ENCODE data around the gene PCDHA7. TPM values are rescaled to one million over a fixed set of nuclear protein-coding genes. Genes with fewer than 3 reads are reported as not detected.
"Not testable (repeated sequence)": the region's sequence is repeated elsewhere in the genome, so short reads cannot be mapped to it uniquely, and the experiment has no call there.

The PCDHA7 gene
- 0.39 TPM for polyA plus RNA-seq (2013, experiment 1 of 2)
- polyA plus RNA-seq (2013, experiment 2 of 2) = 0.28 TPM

DNA sequence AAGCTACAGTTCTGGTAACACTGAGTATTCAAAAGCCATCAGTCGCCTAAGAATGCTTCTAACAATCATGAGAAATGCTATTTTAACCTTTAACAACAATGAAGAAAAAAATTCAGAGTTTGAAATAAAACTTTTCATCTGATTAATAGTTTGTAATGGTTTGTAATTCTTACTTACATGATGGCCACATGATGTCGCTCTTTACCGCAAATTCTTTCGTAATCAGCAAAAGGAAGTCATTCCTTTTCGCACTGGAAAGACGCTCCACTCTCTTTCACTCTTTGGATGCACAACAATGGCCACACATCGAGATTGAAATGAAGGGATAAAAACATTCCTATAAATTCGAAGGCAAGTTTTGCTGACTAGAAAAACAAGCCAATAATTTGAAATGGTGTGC is at the start of gene PCDHA7:
PCDHA7 (plus strand) TSS at position 277 of the 400 bp plus-strand sequence; CDS start at position 392, 115 bp downstream.
- H3K4me3 ChIP-seq (ENCODE audit: low read length) = no peak within 1 kb of the TSS
- no peak within 1 kb of the TSS for H3K4me2 ChIP-seq (ENCODE audit: low read length)
- H3K27me3 ChIP-seq (ENCODE audit: insufficient read depth, low read length, poor library complexity) = no peaks in the 10 kb centered on the region
- no peaks in the 10 kb centered on the region for H3K4me1 ChIP-seq (ENCODE audit: control insufficient read depth, low read depth, low read length)
- no peak within 1 kb of the TSS for H2BK15ac ChIP-seq (replicated peaks; ENCODE audit: low read depth)
- no peak within 1 kb of the TSS for H3K27ac ChIP-seq (ENCODE audit: low read depth, low read length)
- H3K4ac ChIP-seq (ENCODE audit: low read depth, low read length) = no peak within 1 kb of the TSS
- H3K18ac ChIP-seq (ENCODE audit: low read length) = no peak within 1 kb of the TSS
- no peak within 1 kb of the TSS for H3K56ac ChIP-seq (ENCODE audit: low read length)
- no CpG with 5 or more reads among the region's 8 CpGs for WGBS (ENCODE audit: extremely low coverage, insufficient coverage, low lambda C conversion rate)
- H4K8ac ChIP-seq (ENCODE audit: low read depth, low read length) = no peak within 1 kb of the TSS
- H4K5ac ChIP-seq (ENCODE audit: low read length) = no peak within 1 kb of the TSS
- no peaks in the 10 kb centered on the region for H3K79me2 ChIP-seq (ENCODE audit: control insufficient read depth, insufficient read depth, low read length)
- no peak within 1 kb of the TSS for H3K23ac ChIP-seq (ENCODE audit: low read length)
- no peak within 1 kb of the TSS for H3K9ac ChIP-seq (ENCODE audit: low read length)
- no peak within 1 kb of the TSS for H2BK120ac ChIP-seq (ENCODE audit: low read depth, low read length)
- H3K36me3 ChIP-seq (ENCODE audit: control insufficient read depth, insufficient read depth, low read length) = no peaks in the 10 kb centered on the region
- no peaks in the 10 kb centered on the region for H3K79me1 ChIP-seq (ENCODE audit: low read length)
- no peak within 1 kb of the TSS for H2BK5ac ChIP-seq (ENCODE audit: low read length)
- no peak for DNase-seq
- H2AK5ac ChIP-seq (ENCODE audit: low read length) = no peak within 1 kb of the TSS

DNA sequence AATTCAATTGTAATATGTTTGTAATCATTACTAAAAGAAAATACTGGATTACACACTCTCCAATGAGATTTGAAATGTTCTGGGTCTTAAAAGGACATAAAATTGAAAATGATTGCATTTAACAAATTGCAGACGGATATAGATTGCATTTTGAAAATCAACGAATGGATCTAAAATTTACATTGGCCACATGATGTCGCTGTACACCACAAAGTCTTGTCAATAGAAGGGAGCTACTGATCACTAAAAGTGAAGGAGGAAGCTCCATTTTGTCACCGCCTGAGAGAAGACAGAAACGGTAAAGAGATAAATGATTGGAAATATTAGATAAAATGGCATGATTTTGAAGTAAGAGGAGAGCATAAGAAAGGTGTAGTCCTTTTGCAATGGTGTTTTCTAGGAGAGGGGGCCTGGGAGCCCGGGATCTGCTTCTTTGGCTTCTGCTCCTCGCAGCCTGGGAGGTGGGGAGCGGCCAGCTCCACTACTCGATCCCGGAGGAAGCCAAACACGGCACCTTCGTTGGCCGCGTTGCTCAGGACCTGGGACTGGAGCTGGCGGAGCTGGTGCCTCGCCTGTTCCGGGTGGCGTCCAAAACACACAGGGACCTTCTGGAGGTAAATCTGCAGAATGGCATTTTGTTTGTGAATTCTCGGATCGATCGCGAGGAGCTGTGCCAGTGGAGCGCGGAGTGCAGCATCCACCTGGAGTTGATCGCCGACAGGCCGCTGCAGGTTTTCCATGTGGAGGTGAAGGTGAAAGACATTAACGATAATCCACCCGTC is 48.0 kb upstream of the PCDHA7 start, which contains the start of gene PCDHA1:
PCDHA1 (plus strand) TSS at position 236 of the 782 bp plus-strand sequence.
- no peaks in the 10 kb centered on the region for H3K79me2 ChIP-seq (ENCODE audit: control insufficient read depth, insufficient read depth, low read length)
- H3K56ac ChIP-seq (ENCODE audit: low read length) = no peak within 1 kb of the TSS
- no peak within 1 kb of the TSS for H3K18ac ChIP-seq (ENCODE audit: low read length)
- H2AK5ac ChIP-seq (ENCODE audit: low read length) = no peak within 1 kb of the TSS
- H3K27ac ChIP-seq (ENCODE audit: low read depth, low read length) = no peak within 1 kb of the TSS
- H3K79me1 ChIP-seq (ENCODE audit: low read length) = no peaks in the 10 kb centered on the region
- H4K8ac ChIP-seq (ENCODE audit: low read depth, low read length) = no peak within 1 kb of the TSS
- no peak within 1 kb of the TSS for H3K4me3 ChIP-seq (ENCODE audit: low read length)
- no CpG with 5 or more reads among the region's 29 CpGs for WGBS (ENCODE audit: extremely low coverage, insufficient coverage, low lambda C conversion rate)
- H2BK120ac ChIP-seq (ENCODE audit: low read depth, low read length) = no peak within 1 kb of the TSS
- no peak within 1 kb of the TSS for H2BK15ac ChIP-seq (replicated peaks; ENCODE audit: low read depth)
- no peak within 1 kb of the TSS for H3K4ac ChIP-seq (ENCODE audit: low read depth, low read length)
- no peak within 1 kb of the TSS for H3K4me2 ChIP-seq (ENCODE audit: low read length)
- no peak within 1 kb of the TSS for H3K9ac ChIP-seq (ENCODE audit: low read length)
- no peak within 1 kb of the TSS for H3K23ac ChIP-seq (ENCODE audit: low read length)
- no peak within 1 kb of the TSS for H2BK5ac ChIP-seq (ENCODE audit: low read length)
- H3K27me3 ChIP-seq (ENCODE audit: insufficient read depth, low read length, poor library complexity) = no peaks in the 10 kb centered on the region
- H3K4me1 ChIP-seq (ENCODE audit: control insufficient read depth, low read depth, low read length) = no peaks in the 10 kb centered on the region
- no peak within 1 kb of the TSS for H4K5ac ChIP-seq (ENCODE audit: low read length)
- H3K36me3 ChIP-seq (ENCODE audit: control insufficient read depth, insufficient read depth, low read length) = no peaks in the 10 kb centered on the region
- peak; percentile 31 for DNase-seq

- H3K4me2 ChIP-seq (ENCODE audit: low read length); H3K56ac ChIP-seq (ENCODE audit: low read length); H3K36me3 ChIP-seq (ENCODE audit: control insufficient read depth, insufficient read depth, low read length); H2BK120ac ChIP-seq (ENCODE audit: low read depth, low read length); H3K27ac ChIP-seq (ENCODE audit: low read depth, low read length); H3K79me2 ChIP-seq (ENCODE audit: control insufficient read depth, insufficient read depth, low read length); H2BK15ac ChIP-seq (replicated peaks; ENCODE audit: low read depth); H3K18ac ChIP-seq (ENCODE audit: low read length); H4K5ac ChIP-seq (ENCODE audit: low read length); H3K4ac ChIP-seq (ENCODE audit: low read depth, low read length); H3K79me1 ChIP-seq (ENCODE audit: low read length); H3K4me3 ChIP-seq (ENCODE audit: low read length); H2AK5ac ChIP-seq (ENCODE audit: low read length); DNase-seq; H4K8ac ChIP-seq (ENCODE audit: low read depth, low read length); H3K9ac ChIP-seq (ENCODE audit: low read length); H3K23ac ChIP-seq (ENCODE audit: low read length); H3K27me3 ChIP-seq (ENCODE audit: insufficient read depth, low read length, poor library complexity); H3K4me1 ChIP-seq (ENCODE audit: control insufficient read depth, low read depth, low read length); H2BK5ac ChIP-seq (ENCODE audit: low read length): not testable (repeated sequence)
- WGBS (ENCODE audit: extremely low coverage, insufficient coverage, low lambda C conversion rate) = no CpG with 5 or more reads among the region's 44 CpGs
Observed at GRCh38 chr5:140787422-140787821, 46.6 kb upstream of the PCDHA7 start.

DNA sequence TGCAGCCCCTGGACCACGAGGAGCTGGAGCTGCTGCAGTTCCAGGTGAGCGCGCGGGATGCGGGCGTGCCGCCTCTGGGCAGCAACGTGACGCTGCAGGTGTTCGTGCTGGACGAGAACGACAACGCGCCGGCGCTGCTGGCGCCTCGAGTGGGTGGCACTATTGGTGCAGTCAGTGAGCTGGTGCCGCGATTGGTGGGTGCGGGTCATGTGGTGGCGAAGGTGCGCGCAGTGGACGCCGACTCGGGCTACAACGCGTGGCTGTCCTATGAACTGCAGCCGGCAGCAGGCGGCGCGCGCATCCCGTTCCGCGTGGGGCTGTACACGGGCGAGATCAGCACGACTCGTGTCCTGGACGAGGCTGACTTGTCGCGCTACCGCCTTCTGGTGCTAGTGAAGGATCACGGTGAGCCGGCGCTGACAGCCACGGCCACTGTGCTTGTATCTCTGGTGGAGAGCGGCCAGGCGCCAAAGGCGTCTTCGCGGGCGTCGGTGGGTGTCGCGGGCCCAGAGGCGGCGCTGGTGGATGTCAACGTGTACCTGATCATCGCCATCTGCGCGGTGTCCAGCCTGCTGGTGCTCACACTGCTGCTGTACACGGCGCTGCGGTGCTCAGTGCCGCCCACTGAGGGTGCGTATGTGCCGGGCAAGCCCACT is 46.1 kb upstream of the PCDHA7 start:
- H3K9ac ChIP-seq (ENCODE audit: low read length); DNase-seq; H2AK5ac ChIP-seq (ENCODE audit: low read length); H3K4me3 ChIP-seq (ENCODE audit: low read length); H3K27ac ChIP-seq (ENCODE audit: low read depth, low read length); H3K23ac ChIP-seq (ENCODE audit: low read length); H2BK5ac ChIP-seq (ENCODE audit: low read length); H3K18ac ChIP-seq (ENCODE audit: low read length); H3K4ac ChIP-seq (ENCODE audit: low read depth, low read length); H3K79me2 ChIP-seq (ENCODE audit: control insufficient read depth, insufficient read depth, low read length); H3K4me1 ChIP-seq (ENCODE audit: control insufficient read depth, low read depth, low read length); H4K5ac ChIP-seq (ENCODE audit: low read length); H2BK120ac ChIP-seq (ENCODE audit: low read depth, low read length); H3K56ac ChIP-seq (ENCODE audit: low read length); H3K79me1 ChIP-seq (ENCODE audit: low read length); H3K36me3 ChIP-seq (ENCODE audit: control insufficient read depth, insufficient read depth, low read length); H3K4me2 ChIP-seq (ENCODE audit: low read length); H3K27me3 ChIP-seq (ENCODE audit: insufficient read depth, low read length, poor library complexity); H4K8ac ChIP-seq (ENCODE audit: low read depth, low read length); H2BK15ac ChIP-seq (replicated peaks; ENCODE audit: low read depth): not testable (repeated sequence)
- WGBS (ENCODE audit: extremely low coverage, insufficient coverage, low lambda C conversion rate) = no CpG with 5 or more reads among the region's 70 CpGs

DNA sequence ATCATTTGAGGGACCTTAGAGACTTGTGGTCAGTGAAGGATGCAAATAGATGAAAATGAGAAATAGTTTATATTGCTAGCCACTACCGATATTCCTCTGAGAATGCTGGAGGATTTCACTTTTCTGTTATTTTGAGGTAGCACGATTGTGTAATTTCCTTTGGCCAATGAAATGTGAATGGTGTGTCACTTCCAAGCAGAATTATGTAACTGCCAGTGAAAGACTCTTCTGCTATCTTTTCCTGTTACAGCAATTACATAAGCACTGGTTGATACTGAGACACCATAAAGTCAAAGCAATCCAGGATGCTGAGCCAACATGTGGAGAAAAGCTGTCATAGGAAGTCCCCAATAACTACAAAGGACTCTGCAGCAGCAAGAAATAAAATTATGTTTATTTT is 43.0 kb upstream of the PCDHA7 start:
- Histone ChIP-seq H3K79me2 (ENCODE audit: control insufficient read depth, insufficient read depth, low read length) (no peaks in the 10 kb centered on the region), H2BK15ac (replicated peaks; ENCODE audit: low read depth) (no peak overlapping the region), H3K4me1 (ENCODE audit: control insufficient read depth, low read depth, low read length) (no peaks in the 10 kb centered on the region), H3K4me2 (ENCODE audit: low read length) (no peak overlapping the region), H2BK120ac (ENCODE audit: low read depth, low read length) (no peak overlapping the region), H2BK5ac (ENCODE audit: low read length) (no peak overlapping the region), H3K4ac (ENCODE audit: low read depth, low read length) (no peak overlapping the region), H3K36me3 (ENCODE audit: control insufficient read depth, insufficient read depth, low read length) (no peaks in the 10 kb centered on the region), H3K56ac (ENCODE audit: low read length) (no peak overlapping the region), H3K27ac (ENCODE audit: low read depth, low read length) (no peak overlapping the region), H3K4me3 (ENCODE audit: low read length) (no peak overlapping the region), H3K18ac (ENCODE audit: low read length) (no peak overlapping the region), H4K8ac (ENCODE audit: low read depth, low read length) (no peak overlapping the region), H3K9ac (ENCODE audit: low read length) (no peak overlapping the region), H4K5ac (ENCODE audit: low read length) (no peak overlapping the region), H3K79me1 (ENCODE audit: low read length) (no peaks in the 10 kb centered on the region), H3K27me3 (ENCODE audit: insufficient read depth, low read length, poor library complexity) (no peaks in the 10 kb centered on the region), H2AK5ac (ENCODE audit: low read length) (no peak overlapping the region), H3K23ac (ENCODE audit: low read length) (no peak overlapping the region)
- WGBS (ENCODE audit: extremely low coverage, insufficient coverage, low lambda C conversion rate) = no CpG with 5 or more reads among the region's 2 CpGs
- DNase-seq = no peak
